Kidney (tissue), 14 donors: ENCODE measurements around the gene SH3TC2. TPM values are rescaled to one million over a fixed set of nuclear protein-coding genes. Genes with fewer than 3 reads are reported as not detected.
A peak's percentile ranks its signal among the peaks of the same experiment; 100 is the strongest.

Source experiments
- DNase-seq, 5 donors: peaks; one replicate each; pipeline ENCODE4 v3.0.0-alpha.2; 2013 to 2020
- FAIRE-seq: peaks from 2 replicates; lab custom pipeline; 2012; peaks lifted over from hg19 to GRCh38; lab: Jason Lieb, UNC
- H3K27ac ChIP-seq, 2 donors: one replicate each; pipeline ENCODE4 v1.7.0; 2013; ENCODE audit warnings: low read depth in 2 of 2, low read length in 2 of 2, inconsistent platforms in 1 of 2
- H3K27me3 ChIP-seq: one replicate; pipeline ENCODE4 v1.7.1; 2013; ENCODE audit warnings: low read length, inconsistent platforms; ENCODE audit not compliant: control insufficient read depth, insufficient read depth
- H3K36me3 ChIP-seq, 3 donors: one replicate each; pipeline versions ENCODE4 v1.7.0 to v1.7.1; 2013; ENCODE audit warnings: low read length in 3 of 3, control low read depth in 1 of 3, inconsistent platforms in 1 of 3; ENCODE audit not compliant: insufficient read depth in 3 of 3, control insufficient read depth in 2 of 3
- H3K4me1 ChIP-seq, 3 donors: one replicate each; pipeline versions ENCODE4 v1.7.0 to v1.7.1; 2013; ENCODE audit warnings: low read length in 3 of 3, inconsistent platforms in 1 of 3, low read depth in 1 of 3; ENCODE audit not compliant: control insufficient read depth in 2 of 3, insufficient read depth in 2 of 3
- H3K4me3 ChIP-seq, 3 donors: one replicate each; pipeline versions ENCODE4 v1.7.0 to v1.8.1; 2013; ENCODE audit warnings: low read length in 3 of 3, control low read depth in 1 of 3, inconsistent platforms in 1 of 3
- H3K9ac ChIP-seq, 3 donors: one replicate each; pipeline versions ENCODE4 v1.7.0 to v1.7.1; 2013; ENCODE audit warnings: low read length in 3 of 3, control low read depth in 1 of 3, inconsistent platforms in 1 of 3
- H3K9me3 ChIP-seq, 3 donors: one replicate each; pipeline versions ENCODE4 v1.7.0 to v1.7.1; 2013; ENCODE audit warnings: low read length in 3 of 3, control low read depth in 1 of 3, inconsistent platforms in 1 of 3; ENCODE audit not compliant: control insufficient read depth in 2 of 3, insufficient read depth in 1 of 3
- CTCF ChIP-seq: IDR thresholded peaks from 3 replicates; pipeline ENCODE4 v1.5.1; 2012; ENCODE audit warnings: mild to moderate bottlenecking, moderate library complexity, borderline replicate concordance; ENCODE audit not compliant: insufficient read depth; ENCODE audit errors: extremely low read depth
- intact Hi-C: fragments of 100-400 bp; cut with DNase I; formaldehyde crosslinking; loops from one replicate; pipeline ENCODE4 v1.11.1; 2022
- polyA plus RNA-seq: library from polyadenylated mRNA; stranded (reverse); fragments of 350-450 nt; fragmentation: Illumina TruSeq; extraction: RNeasy Lipid Tissue Mini Kit (QIAGEN cat#74804); gene quantifications from one replicate; pipeline ENCODE4 v1.2.3, GENCODE V29; 2014; ENCODE audit warnings: low read depth, low replicate concordance; ENCODE audit not compliant: insufficient read depth
- total RNA-seq: library from RNA; stranded (reverse); fragmentation: NEBNext Ultra II Directional; extraction: Animal tissue kit (Norgen Biotek cat#: 25700); gene quantifications from one replicate; pipeline ENCODE4 v1.2.1, GENCODE V29; 2021
- donor health status: control.
- donor health status: control.
- donor health status: control.
- donor health status: control.
- donor health status: control.
- donor health status: DM: yes; HTN: yes; CAD: no.
- donor health status: Normal renal cell carcinoma (clear cell type).

SH3TC2 gene
- total and polyA plus RNA-seq, 2 donors from 2014 or later: 0.17 to 1.3 TPM

- peak; percentile 60 for TF ChIP-seq CTCF
- FAIRE-seq (no peak), DNase-seq (peak in 2 of 5 donors; percentile 37 to 64)
- Histone ChIP-seq H3K9me3 (no peaks in the 10 kb centered on the region), H3K9ac (no peak overlapping the region), H3K27ac (no peak overlapping the region), H3K4me1 (no peaks in the 10 kb centered on the region), H3K36me3 (no peaks in the 10 kb centered on the region), H3K27me3 (no peaks in the 10 kb centered on the region), H3K4me3 (no peak overlapping the region)
- intact Hi-C loops: no loop called here
Measured at GRCh38 chr5:148998174-148998797, 64.6 kb downstream of the SH3TC2 start.

- no peaks in the 10 kb centered on the region for H3K27me3 ChIP-seq
- DNase-seq: no peak
- no peak overlapping the region for H3K9ac ChIP-seq
- no peak for FAIRE-seq
- no peaks in the 10 kb centered on the region for H3K36me3 ChIP-seq
- no peaks in the 10 kb centered on the region for H3K9me3 ChIP-seq
- intact Hi-C loops: no loop called here
- no peaks in the 10 kb centered on the region for H3K4me1 ChIP-seq
- no peak for TF ChIP-seq CTCF
- H3K27ac ChIP-seq: no peak overlapping the region
- H3K4me3 ChIP-seq: no peak overlapping the region
Measured at GRCh38 chr5:148996270-148996669, 66.6 kb downstream of the SH3TC2 start.

- no peak for TF ChIP-seq CTCF
- no peaks in the 10 kb centered on the region for H3K9me3 ChIP-seq
- no peaks in the 10 kb centered on the region for H3K4me1 ChIP-seq
- H3K4me3 ChIP-seq: no peak overlapping the region
- DNase-seq (no peak), FAIRE-seq (no peak)
- H3K9ac ChIP-seq: no peak overlapping the region
- H3K36me3 ChIP-seq: no peaks in the 10 kb centered on the region
- no peak overlapping the region for H3K27ac ChIP-seq
- no peaks in the 10 kb centered on the region for H3K27me3 ChIP-seq
- intact Hi-C loops: no loop called here
Measured at GRCh38 chr5:148995791-148996190, 67.1 kb downstream of the SH3TC2 start.
